ENCODE measurements around the gene TTC39A.

DNA sequence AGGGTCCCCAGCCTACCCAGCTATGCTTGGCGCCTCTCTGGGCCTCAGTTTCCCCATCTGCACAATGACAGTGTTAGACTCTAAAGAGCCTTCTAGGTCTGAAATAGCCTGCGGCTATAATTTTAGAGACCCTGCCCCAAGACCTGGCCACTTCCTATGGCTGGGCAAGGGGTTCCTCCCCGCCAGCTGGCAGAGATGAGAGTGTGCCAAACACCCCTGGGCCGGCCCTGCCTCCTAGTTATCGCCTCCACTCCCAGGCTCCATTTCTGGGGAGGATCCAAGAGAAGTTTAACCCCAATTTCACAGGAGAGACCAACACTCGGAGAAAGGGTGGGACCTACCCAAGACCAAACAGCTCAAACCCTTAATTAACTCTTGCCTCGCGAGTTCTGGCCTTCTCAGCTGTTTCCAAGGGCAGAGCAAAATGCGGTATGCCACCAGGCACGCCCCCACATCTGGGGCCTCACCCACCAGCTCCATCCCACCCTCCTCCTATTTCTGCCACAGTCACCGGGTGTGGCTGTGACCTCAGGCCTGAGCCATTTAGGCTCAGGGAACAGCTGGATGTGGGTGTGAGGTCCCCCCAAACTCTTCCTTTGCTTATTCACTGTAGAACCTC, 35.7 kb downstream of the TTC39A start:
- TF ChIP-seq, protein P1, sequence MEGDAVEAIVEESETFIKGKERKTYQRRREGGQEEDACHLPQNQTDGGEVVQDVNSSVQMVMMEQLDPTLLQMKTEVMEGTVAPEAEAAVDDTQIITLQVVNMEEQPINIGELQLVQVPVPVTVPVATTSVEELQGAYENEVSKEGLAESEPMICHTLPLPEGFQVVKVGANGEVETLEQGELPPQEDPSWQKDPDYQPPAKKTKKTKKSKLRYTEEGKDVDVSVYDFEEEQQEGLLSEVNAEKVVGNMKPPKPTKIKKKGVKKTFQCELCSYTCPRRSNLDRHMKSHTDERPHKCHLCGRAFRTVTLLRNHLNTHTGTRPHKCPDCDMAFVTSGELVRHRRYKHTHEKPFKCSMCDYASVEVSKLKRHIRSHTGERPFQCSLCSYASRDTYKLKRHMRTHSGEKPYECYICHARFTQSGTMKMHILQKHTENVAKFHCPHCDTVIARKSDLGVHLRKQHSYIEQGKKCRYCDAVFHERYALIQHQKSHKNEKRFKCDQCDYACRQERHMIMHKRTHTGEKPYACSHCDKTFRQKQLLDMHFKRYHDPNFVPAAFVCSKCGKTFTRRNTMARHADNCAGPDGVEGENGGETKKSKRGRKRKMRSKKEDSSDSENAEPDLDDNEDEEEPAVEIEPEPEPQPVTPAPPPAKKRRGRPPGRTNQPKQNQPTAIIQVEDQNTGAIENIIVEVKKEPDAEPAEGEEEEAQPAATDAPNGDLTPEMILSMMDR (IDR thresholded peaks at IDR 0.05) = no peak
- TF ChIP-seq POLR2A (IDR thresholded peaks at IDR 0.05) = no peak
